Liver (tissue), 9 donors: ENCODE data around the gene STK38L. TPM values are rescaled to one million over a fixed set of nuclear protein-coding genes. Genes with fewer than 3 reads are reported as not detected.

ENCODE experiments used
- DNase-seq: peaks from one replicate; pipeline ENCODE4 v3.0.0-alpha.2; 2017; ENCODE audit warnings: low spot score
- H3K27ac ChIP-seq, 2 donors: one replicate each; pipeline ENCODE4 v1.7.0; 2013; ENCODE audit warnings: inconsistent platforms in 2 of 2, low read length in 2 of 2, control low read depth in 1 of 2, low read depth in 1 of 2, mild to moderate bottlenecking in 1 of 2
- H3K27me3 ChIP-seq, 4 donors: one replicate each; pipeline versions ENCODE4 v1.6.1 to v1.7.0; 2013; ENCODE audit warnings: low read length in 3 of 4, inconsistent platforms in 1 of 4, mild to moderate bottlenecking in 1 of 4, moderate library complexity in 1 of 4; ENCODE audit not compliant: control insufficient read depth in 4 of 4, insufficient read depth in 4 of 4
- H3K36me3 ChIP-seq, 4 donors: one replicate each; pipeline versions ENCODE4 v1.6.1 to v1.7.0; 2013; ENCODE audit warnings: low read length in 3 of 4, mild to moderate bottlenecking in 3 of 4, low read depth in 1 of 4, moderate library complexity in 1 of 4; ENCODE audit not compliant: control insufficient read depth in 4 of 4, insufficient read depth in 3 of 4
- H3K4me1 ChIP-seq, 4 donors: one replicate each; pipeline versions ENCODE4 v1.6.1 to v1.7.0; 2013; ENCODE audit warnings: low read length in 3 of 4, mild to moderate bottlenecking in 3 of 4, moderate library complexity in 1 of 4; ENCODE audit not compliant: control insufficient read depth in 4 of 4, insufficient read depth in 4 of 4
- H3K4me3 ChIP-seq, 3 donors: one replicate each; pipeline versions ENCODE4 v1.6.1 to v1.7.0; 2013; ENCODE audit warnings: low read length in 3 of 3, control low read depth in 1 of 3, low read depth in 1 of 3, mild to moderate bottlenecking in 1 of 3
- H3K9ac ChIP-seq, 2 donors: one replicate each; pipeline ENCODE4 v1.7.0; 2013; ENCODE audit warnings: low read length in 2 of 2, mild to moderate bottlenecking in 2 of 2, moderate library complexity in 2 of 2, control low read depth in 1 of 2, low read depth in 1 of 2
- H3K9me3 ChIP-seq, 4 donors: one replicate each; pipeline versions ENCODE4 v1.6.1 to v1.7.0; 2013; ENCODE audit warnings: low read length in 3 of 4; ENCODE audit not compliant: control insufficient read depth in 4 of 4
- ATF3 ChIP-seq: IDR thresholded peaks from 2 replicates; pipeline ENCODE4 v1.6.1; 2016; ENCODE audit warnings: antibody characterized with exemption
- CTCF ChIP-seq: fragments of 150-350 bp; IDR thresholded peaks from 2 replicates; pipeline ENCODE4 v1.5.1; 2017; ENCODE audit warnings: improper control_type of control experiment, low read depth, low read length; ENCODE audit not compliant: missing input control
- EGR1 ChIP-seq, 2 donors: IDR thresholded peaks; 2 replicates each; pipeline ENCODE4 v1.6.1; 2016 to 2018; ENCODE audit warnings: antibody characterized with exemption in 2 of 2, low read depth in 2 of 2
- FOXA1 ChIP-seq: IDR thresholded peaks from 2 replicates; pipeline ENCODE4 v1.6.1; 2016; ENCODE audit warnings: antibody characterized with exemption
- FOXA2 ChIP-seq: IDR thresholded peaks from 2 replicates; pipeline ENCODE4 v1.6.1; 2016; ENCODE audit warnings: antibody characterized with exemption
- GABPA ChIP-seq, 2 donors: IDR thresholded peaks in 1 of 2; conservative IDR thresholded peaks in 1 of 2; 2 replicates each; pipeline ENCODE4 v1.6.1; 2016; ENCODE audit warnings: antibody characterized with exemption in 2 of 2, mild to moderate bottlenecking in 1 of 2, moderate library complexity in 1 of 2
- HNF4A ChIP-seq, 2 donors: conservative IDR thresholded peaks; 2 replicates each; pipeline ENCODE4 v1.6.1; 2016; ENCODE audit warnings: antibody characterized with exemption in 2 of 2, mild to moderate bottlenecking in 2 of 2
- HNF4G ChIP-seq: IDR thresholded peaks from 2 replicates; pipeline ENCODE4 v1.6.1; 2016; ENCODE audit warnings: antibody characterized with exemption
- JUND ChIP-seq, 2 donors: IDR thresholded peaks; 2 replicates each; pipeline ENCODE4 v1.6.1; 2016; ENCODE audit warnings: antibody characterized with exemption in 2 of 2
- MAX ChIP-seq: IDR thresholded peaks from 2 replicates; pipeline ENCODE4 v1.6.1; 2016; ENCODE audit warnings: antibody characterized with exemption
- NR2F2 ChIP-seq: IDR thresholded peaks from 2 replicates; pipeline ENCODE4 v1.6.1; 2016; ENCODE audit warnings: antibody characterized with exemption
- RAD21 ChIP-seq, 2 donors: IDR thresholded peaks; 2 replicates each; pipeline ENCODE4 v1.6.1; 2016; ENCODE audit warnings: antibody characterized with exemption in 2 of 2, mild to moderate bottlenecking in 2 of 2
- REST ChIP-seq: IDR thresholded peaks from 2 replicates; pipeline ENCODE4 v1.6.1; 2016; ENCODE audit warnings: antibody characterized with exemption, mild to moderate bottlenecking
- RXRA ChIP-seq, 2 donors: IDR thresholded peaks; 2 replicates each; pipeline ENCODE4 v1.6.1; 2017 to 2018; ENCODE audit warnings: antibody characterized with exemption in 2 of 2, mild to moderate bottlenecking in 1 of 2
- SP1 ChIP-seq: IDR thresholded peaks from 2 replicates; pipeline ENCODE4 v1.6.1; 2018; ENCODE audit warnings: antibody characterized with exemption, mild to moderate bottlenecking
- TAF1 ChIP-seq: conservative IDR thresholded peaks from 2 replicates; pipeline ENCODE4 v1.6.1; 2016; ENCODE audit warnings: antibody characterized with exemption, mild to moderate bottlenecking
- YY1 ChIP-seq: IDR thresholded peaks from 2 replicates; pipeline ENCODE4 v1.6.1; 2016; ENCODE audit warnings: antibody characterized with exemption, mild to moderate bottlenecking
- ZBTB33 ChIP-seq: IDR thresholded peaks from 2 replicates; pipeline ENCODE4 v1.6.1; 2016; ENCODE audit warnings: antibody characterized with exemption
- WGBS: extraction: QIAGEN DNeasy Blood & Tissue Kit; methylation state at CpG from one replicate; pipeline ENCODE4 v1.1.7; 2013; 5-methylcytosine and 5-hydroxymethylcytosine counted together
- polyA plus RNA-seq, 2 donors: library from polyadenylated mRNA; stranded (reverse) in 1 of 2; unstranded in 1 of 2; fragments of 200-250 nt in 1 of 2; fragments of >200 nt in 1 of 2; fragmentation: Nextera tagmentation in 1 of 2; extraction: Ambion mirVana in 1 of 2; gene quantifications; one replicate each; pipeline versions ENCODE4 v1.2.1 to v1.2.3, GENCODE V29; 2013 to 2015
- total RNA-seq, 2 donors: library from RNA; depleted of rRNA; stranded (reverse); fragments of >200 nt; gene quantifications; one replicate each; pipeline ENCODE4 v1.2.3, GENCODE V29; 2014
- donor health status: healthy.
- donor health status: healthy.
- donor health status: healthy.
- donor health status: healthy.
- donor health status: healthy.

STK38L gene
- total and polyA plus RNA-seq, 4 donors, result 2.8 to 8.6 (median 6.6) TPM

- TF ChIP-seq REST (peak; percentile 90), NR2F2 (no peak), EGR1 (IDR thresholded peaks at IDR 0.05; ENCODE audit: low read depth in 2 of 2) (no peak), CTCF (no peak), TAF1 (no peak)
Observed at GRCh38 chr12:27213304-27213703, 30.8 kb upstream of the STK38L start (continued).

- no peak overlapping the region for H3K4me3 ChIP-seq
- no peak for DNase-seq
- H3K9ac ChIP-seq, result peak overlapping the region in 1 of 2 donors; percentile 4
- H3K27me3 ChIP-seq, result no peaks in the 10 kb centered on the region
- peaks cover 0 to 7% (median 3%) of the 10 kb centered on the region in 4 donors for H3K36me3 ChIP-seq
- TF ChIP-seq FOXA2 (peak; percentile 63), MAX (peak; percentile 62), RXRA (IDR thresholded peaks at IDR 0.05) (peak; percentile 84 to 86), RAD21 (IDR thresholded peaks at IDR 0.05) (peak; percentile 27 to 30), REST (peak; percentile 71), TAF1 (no peak), HNF4G (peak; percentile 90), YY1 (peak; percentile 63), SP1 (peak; percentile 95), ATF3 (no peak), EGR1 (IDR thresholded peaks at IDR 0.05; ENCODE audit: low read depth in 2 of 2) (no peak), HNF4A (conservative IDR thresholded peaks at IDR 0.05) (peak; percentile 98 to 99), ZBTB33 (peak; percentile 76), JUND (IDR thresholded peaks at IDR 0.05) (peak; percentile 62 to 64), FOXA1 (peak; percentile 73), NR2F2 (peak; percentile 38), CTCF (no peak), GABPA (IDR thresholded peaks at IDR 0.05 in 1 of 2, conservative IDR thresholded peaks at IDR 0.05 in 1 of 2) (peak in 1 of 2 donors; percentile 19)
- peaks cover 0 to 21% (median 6%) of the 10 kb centered on the region in 4 donors for H3K4me1 ChIP-seq
- H3K27ac ChIP-seq, result peak overlapping the region; percentile 76 to 92
- WGBS, result 76% methylated on average over 9 of the region's 9 CpGs
- H3K9me3 ChIP-seq, result no peaks in the 10 kb centered on the region
Observed at GRCh38 chr12:27213830-27214787, 30.0 kb upstream of the STK38L start.
